H1 (cell line): Measurements from ENCODE around the gene RASL10B. TPM values are rescaled to one million over a fixed set of nuclear protein-coding genes. Genes with fewer than 3 reads are reported as not detected.

Experiments
- CEBPB ChIP-seq: IDR thresholded peaks from 2 replicates; pipeline ENCODE4 v1.6.1; 2012; ENCODE audit warnings: low read depth, low read length
- CHD7 ChIP-seq: fragments of 300-600 bp; sonication (generic); IDR thresholded peaks from 2 replicates; pipeline ENCODE4 v1.7.1; 2012; ENCODE audit warnings: low read length, moderate library complexity, mild to moderate bottlenecking, inconsistent platforms; ENCODE audit not compliant: insufficient replicate concordance
- JUND ChIP-seq: IDR thresholded peaks from 2 replicates; pipeline ENCODE4 v1.6.1; 2011; ENCODE audit warnings: mild to moderate bottlenecking, improper control_type of control experiment, low read length
- NRF1 ChIP-seq: IDR thresholded peaks from 2 replicates; pipeline ENCODE4 v1.6.1; 2011; ENCODE audit warnings: mild to moderate bottlenecking, low read depth, low read length, improper control_type of control experiment
- SP2 ChIP-seq: IDR thresholded peaks from 2 replicates; pipeline ENCODE4 v1.6.1; 2012; ENCODE audit warnings: mild to moderate bottlenecking, low read length, inconsistent platforms
- SRF ChIP-seq: IDR thresholded peaks from 2 replicates; pipeline ENCODE4 v1.6.1; 2011; ENCODE audit warnings: mild to moderate bottlenecking, low read depth, low read length, moderate library complexity
- TEAD4 ChIP-seq: IDR thresholded peaks from 2 replicates; pipeline ENCODE4 v1.6.1; 2012; ENCODE audit warnings: low read depth, low read length, inconsistent platforms, mixed read lengths
- polyA plus RNA-seq, 7 experiments: library from polyadenylated mRNA; depleted of rRNA in 3 of 7; stranded (reverse) in 5 of 7; unstranded in 2 of 7; fragments of >200 nt in 5 of 7; fragments of 200-250 nt in 2 of 7; gene quantifications; 1 replicate in 5 of 7; 2 replicates in 1 of 7; 4 replicates in 1 of 7; pipeline versions ENCODE4 v1.2.1 to v1.2.3, GENCODE V29; 2011 to 2013; ENCODE audit warnings: missing spikeins in 2 of 7, mixed read lengths in 2 of 7
- total RNA-seq: library from RNA; stranded (reverse); fragmentation: NEBNext Ultra II Directional; extraction: Animal tissue kit (Norgen Biotek cat#: 25700); gene quantifications from 2 replicates; pipeline ENCODE4 v1.2.1, GENCODE V29; 2021
- TF ChIP-seq, protein P1 (sequence below): IDR thresholded peaks from 2 replicates; pipeline ENCODE4 v1.6.1; 2011; ENCODE audit warnings: low read depth, mild to moderate bottlenecking, low read length; ENCODE audit not compliant: insufficient read depth

Gene RASL10B
- total and polyA plus RNA-seq, 2 of the 8 experiments (the other 6 are each of a cell fraction or from before 2014, with no cell fraction given): 17.5 to 22.8 TPM

DNA sequence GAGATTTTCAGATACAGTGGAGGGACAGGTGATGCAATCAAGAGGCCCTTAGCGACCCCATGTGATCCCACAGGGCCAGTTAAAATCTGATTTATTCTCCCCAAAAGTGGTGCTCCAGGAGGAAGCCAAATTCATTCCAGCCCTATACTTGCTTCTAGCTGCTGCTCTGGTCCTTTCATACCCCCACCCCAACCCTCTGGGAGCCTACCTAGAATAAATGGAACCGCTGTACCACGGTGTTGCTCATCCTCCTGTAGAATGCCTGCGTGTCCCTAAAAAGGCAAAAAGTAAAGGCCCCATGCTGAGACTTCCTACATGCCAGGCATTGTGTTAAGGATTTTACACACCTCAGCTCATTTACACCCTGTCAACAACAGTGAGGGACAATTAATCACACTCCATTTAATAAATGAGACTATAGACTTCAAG lies 2.0 kb upstream of the RASL10B start (continued):
- TF ChIP-seq CHD7: no peak
- peak; percentile 45; the same call in 1 of the 2 replicates for TF ChIP-seq SRF
- TF ChIP-seq CEBPB: peak; percentile 80
- TF ChIP-seq SP2: no peak
- TF ChIP-seq NRF1: no peak
- TF ChIP-seq, protein P1, sequence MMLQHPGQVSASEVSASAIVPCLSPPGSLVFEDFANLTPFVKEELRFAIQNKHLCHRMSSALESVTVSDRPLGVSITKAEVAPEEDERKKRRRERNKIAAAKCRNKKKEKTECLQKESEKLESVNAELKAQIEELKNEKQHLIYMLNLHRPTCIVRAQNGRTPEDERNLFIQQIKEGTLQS: 0 out of 2 replicates have a peak, but pooled peaks have one; percentile 40
- no peak for TF ChIP-seq TEAD4
- 0 out of 2 replicates have a peak, but pooled peaks have one; percentile 23 for TF ChIP-seq JUND
